GM23338 (cell line): ENCODE results near the gene FLRT2. TPM values are rescaled to one million over a fixed set of nuclear protein-coding genes. Genes with fewer than 3 reads are reported as not detected.

ENCODE experiments used
- ATAC-seq: fragments of 200-7000 bp; cut with Tn5 transposase; 3 replicates; pipeline ENCODE4 v1.9.1; 2020
- DNase-seq: peaks from one replicate; pipeline ENCODE4 v3.0.0-alpha.2; 2015; ENCODE audit warnings: low spot score
- H2AFZ ChIP-seq: fragments of 200-600 bp; sonication (generic); 2 replicates; pipeline ENCODE4 v1.8.0; 2016; ENCODE audit warnings: antibody characterized with exemption, mild to moderate bottlenecking, moderate library complexity
- H3F3A ChIP-seq: fragments of 200-600 bp; sonication (generic); replicated peaks from 2 replicates; pipeline ENCODE4 v1.8.0; 2017; ENCODE audit warnings: antibody characterized with exemption, mixed run types, low read depth
- H3K27ac ChIP-seq: fragments of 200-600 bp; sonication (generic); 2 replicates; pipeline ENCODE4 v1.6.1; 2016; ENCODE audit warnings: low read depth
- H3K27me3 ChIP-seq: fragments of 200-600 bp; sonication (generic); 2 replicates; pipeline ENCODE4 v1.8.0; 2016; ENCODE audit warnings: mild to moderate bottlenecking, mixed run types, moderate library complexity; ENCODE audit not compliant: insufficient read depth
- H3K36me3 ChIP-seq: fragments of 200-600 bp; sonication (generic); 2 replicates; pipeline ENCODE4 v1.8.0; 2016; ENCODE audit warnings: mild to moderate bottlenecking; ENCODE audit not compliant: insufficient read depth
- H3K4me1 ChIP-seq: fragments of 200-600 bp; sonication (generic); 2 replicates; pipeline ENCODE4 v1.8.0; 2016; ENCODE audit warnings: mild to moderate bottlenecking, moderate library complexity; ENCODE audit not compliant: insufficient read depth
- H3K4me2 ChIP-seq: fragments of 200-600 bp; sonication (generic); 2 replicates; pipeline ENCODE4 v1.7.1; 2017; ENCODE audit warnings: mixed run types
- H3K4me3 ChIP-seq: fragments of 200-600 bp; sonication (generic); 2 replicates; pipeline ENCODE4 v1.6.1; 2016; ENCODE audit warnings: mixed run types
- H3K79me2 ChIP-seq: fragments of 200-600 bp; sonication (generic); replicated peaks from 2 replicates; pipeline ENCODE4 v1.8.0; 2017; ENCODE audit warnings: mild to moderate bottlenecking; ENCODE audit not compliant: insufficient read depth
- H3K9me2 ChIP-seq: fragments of 200-600 bp; sonication (generic); 2 replicates; pipeline ENCODE4 v1.8.0; 2017; ENCODE audit not compliant: insufficient read depth
- H4K20me1 ChIP-seq: fragments of 200-600 bp; sonication (generic); replicated peaks from 2 replicates; pipeline ENCODE4 v1.8.0; 2017; ENCODE audit warnings: mild to moderate bottlenecking; ENCODE audit not compliant: insufficient read depth
- H3K27ac Mint-ChIP-seq: 2 replicates; pipeline ENCODE4 v1.8.0; 2020; ENCODE audit warnings: inconsistent platforms, mild to moderate bottlenecking, moderate library complexity, mixed read lengths
- H3K27me3 Mint-ChIP-seq: 3 replicates; pipeline ENCODE4 v1.8.0; 2022; ENCODE audit warnings: low read depth, mild to moderate bottlenecking, moderate library complexity, mixed read lengths, inconsistent platforms; ENCODE audit not compliant: insufficient read depth, poor library complexity
- H3K36me3 Mint-ChIP-seq: 3 replicates; pipeline ENCODE4 v1.8.0; 2021; ENCODE audit warnings: low read depth, mild to moderate bottlenecking, inconsistent platforms, moderate library complexity, mixed read lengths
- H3K4me1 Mint-ChIP-seq: 3 replicates; pipeline ENCODE4 v1.8.0; 2020; ENCODE audit warnings: mild to moderate bottlenecking, inconsistent platforms, mixed read lengths
- H3K4me3 Mint-ChIP-seq: 3 replicates; pipeline ENCODE4 v1.8.0; 2021; ENCODE audit warnings: moderate library complexity, mild to moderate bottlenecking, inconsistent platforms, mixed read lengths
- H3K9me3 Mint-ChIP-seq: 3 replicates; pipeline ENCODE4 v1.8.0; 2020; ENCODE audit warnings: moderate library complexity, mild to moderate bottlenecking, inconsistent platforms, mixed read lengths
- CREB1 ChIP-seq: fragments of 250-450 bp; sonication (Bioruptor Pico); IDR thresholded peaks from 2 replicates; pipeline ENCODE4 v1.5.0; 2020; ENCODE audit warnings: low read depth, mild to moderate bottlenecking, moderate library complexity
- EZH2 ChIP-seq: fragments of 200-600 bp; sonication (generic); IDR thresholded peaks from one replicate; pipeline ENCODE4 v1.8.0; 2017; ENCODE audit warnings: antibody characterized with exemption, mild to moderate bottlenecking, low read depth; ENCODE audit not compliant: unreplicated experiment
- EZH2phosphoT487 ChIP-seq: fragments of 200-600 bp; sonication (generic); IDR thresholded peaks from one replicate; pipeline ENCODE4 v1.8.1; 2018; ENCODE audit warnings: antibody characterized with exemption; ENCODE audit not compliant: unreplicated experiment
- NANOG ChIP-seq: IDR thresholded peaks from 2 replicates; pipeline ENCODE4 v1.6.1; 2016; ENCODE audit warnings: antibody characterized with exemption, borderline replicate concordance
- POLR2AphosphoS5 ChIP-seq: IDR thresholded peaks from 2 replicates; pipeline ENCODE4 v1.6.1; 2016; ENCODE audit warnings: antibody characterized with exemption, low read depth
- STAT1 ChIP-seq: IDR thresholded peaks from one replicate; pipeline ENCODE4 v1.6.1; 2016; ENCODE audit warnings: antibody characterized with exemption; ENCODE audit not compliant: unreplicated experiment
- ZNF331 ChIP-seq: fragments of 250-450 bp; sonication (Bioruptor Pico); IDR thresholded peaks from 2 replicates; pipeline ENCODE4 v1.5.0; 2020; ENCODE audit warnings: low read depth, mild to moderate bottlenecking, moderate library complexity
- polyA plus RNA-seq: library from polyadenylated mRNA; unstranded; fragments of >200 nt; fragmentation: Nextera tagmentation; extraction: Ambion mirVana; gene quantifications from 2 replicates; pipeline ENCODE4 v1.2.1, GENCODE V29; 2016
- total RNA-seq: library from RNA; depleted of rRNA; stranded (reverse); fragments of >200 nt; shearing (Covaris generic); gene quantifications from 2 replicates; pipeline ENCODE4 v1.2.3, GENCODE V29; 2014
- TF ChIP-seq, protein P1 (sequence below), 2 experiments: fragments of 200-600 bp in 1 of 2; sonication (generic) in 1 of 2; conservative IDR thresholded peaks; 2 replicates each; pipeline versions ENCODE4 v1.5.1 to v1.6.1; 2016 to 2017; ENCODE audit warnings: antibody characterized with exemption in 2 of 2, low read depth in 2 of 2, mild to moderate bottlenecking in 2 of 2, moderate library complexity in 1 of 2
- TF ChIP-seq, protein P2 (sequence below): fragments of 250-450 bp; sonication (Bioruptor Pico); IDR thresholded peaks from 2 replicates; pipeline ENCODE4 v1.5.0; 2020; ENCODE audit warnings: mild to moderate bottlenecking, moderate library complexity

The FLRT2 gene
- total and polyA plus RNA-seq, 2 experiments from 2014 or later = 4.3 to 7.4 TPM

DNA sequence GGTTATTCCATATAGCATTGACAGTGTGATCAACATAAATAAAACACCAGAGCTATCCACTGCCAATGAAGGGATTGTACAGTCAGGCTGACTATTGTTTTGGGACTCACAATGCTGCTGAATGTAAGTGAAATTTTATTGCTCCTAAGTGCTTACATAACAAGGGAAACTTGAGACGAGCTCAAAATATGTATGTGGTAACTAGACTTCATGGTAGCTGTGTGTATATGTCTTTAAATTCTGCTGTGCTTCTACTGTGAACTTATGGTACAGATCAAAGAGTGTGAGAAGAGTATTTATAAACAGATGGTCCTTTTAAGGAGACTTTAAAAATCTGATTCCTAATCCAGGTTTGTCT, 6.9 kb downstream of the FLRT2 start (continued):
- TF ChIP-seq, protein P1, sequence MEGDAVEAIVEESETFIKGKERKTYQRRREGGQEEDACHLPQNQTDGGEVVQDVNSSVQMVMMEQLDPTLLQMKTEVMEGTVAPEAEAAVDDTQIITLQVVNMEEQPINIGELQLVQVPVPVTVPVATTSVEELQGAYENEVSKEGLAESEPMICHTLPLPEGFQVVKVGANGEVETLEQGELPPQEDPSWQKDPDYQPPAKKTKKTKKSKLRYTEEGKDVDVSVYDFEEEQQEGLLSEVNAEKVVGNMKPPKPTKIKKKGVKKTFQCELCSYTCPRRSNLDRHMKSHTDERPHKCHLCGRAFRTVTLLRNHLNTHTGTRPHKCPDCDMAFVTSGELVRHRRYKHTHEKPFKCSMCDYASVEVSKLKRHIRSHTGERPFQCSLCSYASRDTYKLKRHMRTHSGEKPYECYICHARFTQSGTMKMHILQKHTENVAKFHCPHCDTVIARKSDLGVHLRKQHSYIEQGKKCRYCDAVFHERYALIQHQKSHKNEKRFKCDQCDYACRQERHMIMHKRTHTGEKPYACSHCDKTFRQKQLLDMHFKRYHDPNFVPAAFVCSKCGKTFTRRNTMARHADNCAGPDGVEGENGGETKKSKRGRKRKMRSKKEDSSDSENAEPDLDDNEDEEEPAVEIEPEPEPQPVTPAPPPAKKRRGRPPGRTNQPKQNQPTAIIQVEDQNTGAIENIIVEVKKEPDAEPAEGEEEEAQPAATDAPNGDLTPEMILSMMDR (conservative IDR thresholded peaks at IDR 0.05; ENCODE audit: low read depth in 2 of 2) = no peak
- TF ChIP-seq NANOG (no peak), STAT1 (no peak), EZH2 (no peak), ZNF331 (CRISPR knock-in tag) (no peak), CREB1 (CRISPR knock-in tag) (no peak)

DNA sequence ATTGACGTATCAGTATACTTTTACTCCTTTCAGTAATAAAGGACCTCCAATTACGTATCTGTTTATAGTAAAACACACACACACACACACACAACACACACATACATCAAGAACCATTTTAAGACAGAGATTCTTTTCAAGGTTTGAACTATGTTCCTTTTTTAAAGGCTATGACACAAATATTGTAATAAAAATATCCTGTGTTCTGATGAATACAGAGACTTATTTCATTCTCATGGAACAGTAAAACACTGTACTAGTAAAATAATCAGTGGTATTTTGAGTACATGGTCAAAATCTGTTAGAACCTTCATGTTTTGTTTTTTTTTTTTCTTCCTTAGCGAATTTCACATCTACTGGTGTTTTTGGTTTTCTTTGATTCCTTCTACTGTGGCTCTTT, 7.6 kb downstream of the FLRT2 start:
- Mint-ChIP-seq H3K4me1 (peaks cover 49% of the 10 kb centered on the region), H3K27ac (no peak overlapping the region), H3K27me3 (peaks cover 30% of the 10 kb centered on the region), H3K4me3 (no peak overlapping the region), H3K36me3 (no peaks in the 10 kb centered on the region), H3K9me3 (no peaks in the 10 kb centered on the region; the same call in 2 of the 3 replicates)
- DNase-seq (no peak), ATAC-seq (no peak)
- peaks cover 5% of the 10 kb centered on the region; the same call in 1 of the 2 replicates for H3K9me2 ChIP-seq
- no peak overlapping the region for H3K27ac ChIP-seq
- peaks cover 40% of the 10 kb centered on the region for H3K4me1 ChIP-seq
- no peaks in the 10 kb centered on the region for H3F3A ChIP-seq
- TF ChIP-seq ZNF331 (CRISPR knock-in tag) (no peak), POLR2AphosphoS5 (no peak), EZH2phosphoT487 (no peak), NANOG (no peak), STAT1 (no peak)
- TF ChIP-seq, protein P2, sequence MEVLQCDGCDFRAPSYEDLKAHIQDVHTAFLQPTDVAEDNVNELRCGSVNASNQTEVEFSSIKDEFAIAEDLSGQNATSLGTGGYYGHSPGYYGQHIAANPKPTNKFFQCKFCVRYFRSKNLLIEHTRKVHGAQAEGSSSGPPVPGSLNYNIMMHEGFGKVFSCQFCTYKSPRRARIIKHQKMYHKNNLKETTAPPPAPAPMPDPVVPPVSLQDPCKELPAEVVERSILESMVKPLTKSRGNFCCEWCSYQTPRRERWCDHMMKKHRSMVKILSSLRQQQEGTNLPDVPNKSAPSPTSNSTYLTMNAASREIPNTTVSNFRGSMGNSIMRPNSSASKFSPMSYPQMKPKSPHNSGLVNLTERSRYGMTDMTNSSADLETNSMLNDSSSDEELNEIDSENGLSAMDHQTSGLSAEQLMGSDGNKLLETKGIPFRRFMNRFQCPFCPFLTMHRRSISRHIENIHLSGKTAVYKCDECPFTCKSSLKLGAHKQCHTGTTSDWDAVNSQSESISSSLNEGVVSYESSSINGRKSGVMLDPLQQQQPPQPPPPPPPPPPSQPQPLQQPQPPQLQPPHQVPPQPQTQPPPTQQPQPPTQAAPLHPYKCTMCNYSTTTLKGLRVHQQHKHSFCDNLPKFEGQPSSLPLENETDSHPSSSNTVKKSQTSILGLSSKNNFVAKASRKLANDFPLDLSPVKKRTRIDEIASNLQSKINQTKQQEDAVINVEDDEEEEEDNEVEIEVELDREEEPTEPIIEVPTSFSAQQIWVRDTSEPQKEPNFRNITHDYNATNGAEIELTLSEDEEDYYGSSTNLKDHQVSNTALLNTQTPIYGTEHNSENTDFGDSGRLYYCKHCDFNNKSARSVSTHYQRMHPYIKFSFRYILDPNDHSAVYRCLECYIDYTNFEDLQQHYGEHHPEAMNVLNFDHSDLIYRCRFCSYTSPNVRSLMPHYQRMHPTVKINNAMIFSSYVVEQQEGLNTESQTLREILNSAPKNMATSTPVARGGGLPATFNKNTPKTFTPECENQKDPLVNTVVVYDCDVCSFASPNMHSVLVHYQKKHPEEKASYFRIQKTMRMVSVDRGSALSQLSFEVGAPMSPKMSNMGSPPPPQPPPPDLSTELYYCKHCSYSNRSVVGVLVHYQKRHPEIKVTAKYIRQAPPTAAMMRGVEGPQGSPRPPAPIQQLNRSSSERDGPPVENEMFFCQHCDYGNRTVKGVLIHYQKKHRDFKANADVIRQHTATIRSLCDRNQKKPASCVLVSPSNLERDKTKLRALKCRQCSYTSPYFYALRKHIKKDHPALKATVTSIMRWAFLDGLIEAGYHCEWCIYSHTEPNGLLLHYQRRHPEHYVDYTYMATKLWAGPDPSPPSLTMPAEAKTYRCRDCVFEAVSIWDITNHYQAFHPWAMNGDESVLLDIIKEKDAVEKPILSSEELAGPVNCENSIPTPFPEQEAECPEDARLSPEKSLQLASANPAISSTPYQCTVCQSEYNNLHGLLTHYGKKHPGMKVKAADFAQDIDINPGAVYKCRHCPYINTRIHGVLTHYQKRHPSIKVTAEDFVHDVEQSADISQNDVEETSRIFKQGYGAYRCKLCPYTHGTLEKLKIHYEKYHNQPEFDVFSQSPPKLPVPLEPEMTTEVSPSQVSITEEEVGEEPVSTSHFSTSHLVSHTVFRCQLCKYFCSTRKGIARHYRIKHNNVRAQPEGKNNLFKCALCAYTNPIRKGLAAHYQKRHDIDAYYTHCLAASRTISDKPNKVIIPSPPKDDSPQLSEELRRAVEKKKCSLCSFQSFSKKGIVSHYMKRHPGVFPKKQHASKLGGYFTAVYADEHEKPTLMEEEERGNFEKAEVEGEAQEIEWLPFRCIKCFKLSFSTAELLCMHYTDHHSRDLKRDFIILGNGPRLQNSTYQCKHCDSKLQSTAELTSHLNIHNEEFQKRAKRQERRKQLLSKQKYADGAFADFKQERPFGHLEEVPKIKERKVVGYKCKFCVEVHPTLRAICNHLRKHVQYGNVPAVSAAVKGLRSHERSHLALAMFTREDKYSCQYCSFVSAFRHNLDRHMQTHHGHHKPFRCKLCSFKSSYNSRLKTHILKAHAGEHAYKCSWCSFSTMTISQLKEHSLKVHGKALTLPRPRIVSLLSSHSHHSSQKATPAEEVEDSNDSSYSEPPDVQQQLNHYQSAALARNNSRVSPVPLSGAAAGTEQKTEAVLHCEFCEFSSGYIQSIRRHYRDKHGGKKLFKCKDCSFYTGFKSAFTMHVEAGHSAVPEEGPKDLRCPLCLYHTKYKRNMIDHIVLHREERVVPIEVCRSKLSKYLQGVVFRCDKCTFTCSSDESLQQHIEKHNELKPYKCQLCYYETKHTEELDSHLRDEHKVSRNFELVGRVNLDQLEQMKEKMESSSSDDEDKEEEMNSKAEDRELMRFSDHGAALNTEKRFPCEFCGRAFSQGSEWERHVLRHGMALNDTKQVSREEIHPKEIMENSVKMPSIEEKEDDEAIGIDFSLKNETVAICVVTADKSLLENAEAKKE (CRISPR knock-in tag) = no peak
- TF ChIP-seq, protein P1 (conservative IDR thresholded peaks at IDR 0.05; ENCODE audit: low read depth in 2 of 2) = no peak
- H3K36me3 ChIP-seq = no peaks in the 10 kb centered on the region
- no peaks in the 10 kb centered on the region for H4K20me1 ChIP-seq
- H2AFZ ChIP-seq = no peak overlapping the region
- peaks cover 31% of the 10 kb centered on the region for H3K27me3 ChIP-seq
- H3K79me2 ChIP-seq = peaks cover 34% of the 10 kb centered on the region
- no peak overlapping the region for H3K4me3 ChIP-seq
- no peak overlapping the region for H3K4me2 ChIP-seq
